Regular cardiac myocyte (primary cell): Measurements from ENCODE around the gene MRPL2. TPM values are rescaled to one million over a fixed set of nuclear protein-coding genes. Genes with fewer than 3 reads are reported as not detected.

ENCODE experiments used
- total RNA-seq: library from RNA; depleted of rRNA; stranded (reverse); fragments of >200 nt; gene quantifications from 2 replicates; pipeline ENCODE4 v1.2.3, GENCODE V29; 2014

The MRPL2 gene
- 15.2 and 32.8 TPM in 2 replicates for total RNA-seq

GRCh38 chr6:43059168-43060033 is at the start of gene MRPL2, which contains the start of gene KLC4:
MRPL2 (minus strand) TSS chr6:43059434; CDS start chr6:43059381, 53 bp downstream.
KLC4 (plus strand) TSS chr6:43059631; CDS start chr6:43061336, 1,705 bp downstream.

GRCh38 chr6:43075670-43076463 is 16.6 kb upstream of the MRPL2 start, which contains the start of gene PTK7:
PTK7 (plus strand) TSS chr6:43076314; CDS start chr6:43076489, 175 bp downstream.

GRCh38 chr6:43053545-43054205 is 5.6 kb downstream of the MRPL2 start, which contains the start of gene CUL7:
CUL7 (minus strand) TSS chr6:43053851; CDS start chr6:43052788, 1,063 bp downstream.

GRCh38 chr6:43021270-43022047 is 37.8 kb downstream of the MRPL2 start, which contains the start of gene RRP36:
RRP36 (plus strand) TSS chr6:43021623; CDS start chr6:43021655, 32 bp downstream.

GRCh38 chr6:43013843-43014433 is 45.3 kb downstream of the MRPL2 start, which contains the start of the genes KLHDC3 and MEA1:
KLHDC3 (plus strand) TSS chr6:43014249; CDS start chr6:43017193, 2,944 bp downstream.
MEA1 (minus strand) TSS chr6:43013946; CDS start chr6:43013813, 133 bp downstream.

Other genes starting within 250 kb of the MRPL2 start
- 162 and 174 TPM in 2 replicates for gene RPL7L1, start 179.8 kb downstream of the MRPL2 start, total RNA-seq
- gene PTCRA, start 143.4 kb downstream of the MRPL2 start, total RNA-seq = 0.19 TPM in 1 of 2 replicates, not detected in the other
- 38.3 and 44.8 TPM in 2 replicates for gene CNPY3, start 130.0 kb downstream of the MRPL2 start, total RNA-seq
- gene GNMT, start 98.7 kb downstream of the MRPL2 start, total RNA-seq = 0.19 TPM in 1 of 2 replicates, not detected in the other
- gene PEX6, start 80.3 kb downstream of the MRPL2 start, total RNA-seq = 25.9 and 46.8 TPM in 2 replicates
- 39.7 and 47.4 TPM in 2 replicates for gene PPP2R5D, start 74.9 kb downstream of the MRPL2 start, total RNA-seq
- gene MEA1, start 45.5 kb downstream of the MRPL2 start, total RNA-seq = 65.1 and 125 TPM in 2 replicates
- gene KLHDC3, start 45.2 kb downstream of the MRPL2 start, total RNA-seq = 64.8 and 107 TPM in 2 replicates
- 64.3 and 147 TPM in 2 replicates for gene RRP36, start 37.8 kb downstream of the MRPL2 start, total RNA-seq
- gene CUL7, start 5.6 kb downstream of the MRPL2 start, total RNA-seq = 41.0 and 52.4 TPM in 2 replicates
- gene KLC4, start 197 bp upstream of the MRPL2 start, total RNA-seq = 11.5 and 19.4 TPM in 2 replicates
- gene PTK7, start 16.9 kb upstream of the MRPL2 start, total RNA-seq = 47.0 and 107 TPM in 2 replicates
- gene SRF, start 111.8 kb upstream of the MRPL2 start, total RNA-seq = 16.1 and 23.4 TPM in 2 replicates
- gene CUL9, start 122.8 kb upstream of the MRPL2 start, total RNA-seq = 14.0 and 20.3 TPM in 2 replicates
- 36.1 and 53.1 TPM in 2 replicates for gene DNPH1, start 170.0 kb upstream of the MRPL2 start, total RNA-seq
- under 0.01 TPM in 1 of 2 replicates, not detected in the other for gene TTBK1, start 184.0 kb upstream of the MRPL2 start, total RNA-seq
- not detected in 2 replicates for gene SLC22A7, start 238.8 kb upstream of the MRPL2 start, total RNA-seq
- gene CRIP3, start 249.4 kb upstream of the MRPL2 start, total RNA-seq = not detected in 2 replicates